Skeletal muscle tissue (tissue), 4 donors: ENCODE data around the gene DSCAM. TPM values are rescaled to one million over a fixed set of nuclear protein-coding genes. Genes with fewer than 3 reads are reported as not detected.

Experiments
- H3K27ac ChIP-seq: one replicate; pipeline ENCODE4 v1.7.0; 2013; ENCODE audit warnings: mild to moderate bottlenecking, low read depth, low read length, inconsistent platforms
- H3K27me3 ChIP-seq, 3 donors: one replicate each; pipeline ENCODE4 v1.7.0; 2013; ENCODE audit warnings: low read length in 3 of 3; ENCODE audit not compliant: control insufficient read depth in 3 of 3, insufficient read depth in 3 of 3
- H3K36me3 ChIP-seq, 3 donors: one replicate each; pipeline ENCODE4 v1.7.0; 2013; ENCODE audit warnings: low read length in 3 of 3; ENCODE audit not compliant: control insufficient read depth in 3 of 3, insufficient read depth in 3 of 3
- H3K4me1 ChIP-seq, 3 donors: one replicate each; pipeline ENCODE4 v1.7.0; 2013; ENCODE audit warnings: low read length in 3 of 3, mild to moderate bottlenecking in 3 of 3; ENCODE audit not compliant: control insufficient read depth in 3 of 3, insufficient read depth in 3 of 3
- H3K4me3 ChIP-seq, 3 donors: one replicate each; pipeline ENCODE4 v1.7.0; 2013; ENCODE audit warnings: low read length in 3 of 3
- H3K9ac ChIP-seq, 3 donors: one replicate each; pipeline ENCODE4 v1.7.0; 2013; ENCODE audit warnings: low read length in 3 of 3, mild to moderate bottlenecking in 3 of 3, moderate library complexity in 2 of 3, low read depth in 1 of 3
- H3K9me3 ChIP-seq, 3 donors: one replicate each; pipeline ENCODE4 v1.7.0; 2013; ENCODE audit warnings: low read length in 3 of 3; ENCODE audit not compliant: control insufficient read depth in 3 of 3
- total RNA-seq: library from RNA; depleted of rRNA; stranded (reverse); fragments of >200 nt; gene quantifications from one replicate; pipeline ENCODE4 v1.2.3, GENCODE V29; 2014
- donor health status: Osteomylitis.

DSCAM gene
- total RNA-seq, 1 donor from 2014 or later: 0.52 TPM

DNA sequence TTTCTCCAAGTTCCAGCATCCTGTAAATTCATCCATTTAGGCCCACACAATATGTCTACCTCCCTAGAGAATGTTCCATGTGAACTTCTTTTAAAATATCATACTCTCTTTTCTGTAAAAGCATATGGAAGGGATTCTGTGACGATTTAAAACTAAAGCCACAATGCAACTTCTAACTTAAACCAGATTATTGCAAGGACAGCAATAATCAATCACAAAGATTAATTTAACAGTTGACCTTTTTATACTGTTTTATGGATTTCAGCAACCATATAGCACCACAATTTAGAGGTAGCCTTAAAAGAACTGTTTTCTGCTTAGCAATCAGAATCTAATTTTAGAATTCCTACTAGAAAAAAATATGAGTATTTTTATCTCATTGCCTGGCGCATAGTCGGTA, 58.3 kb downstream of the DSCAM start:
- Histone ChIP-seq H3K4me3 (no peak overlapping the region), H3K27me3 (no peaks in the 10 kb centered on the region), H3K27ac (no peak overlapping the region), H3K9ac (no peak overlapping the region), H3K9me3 (peaks cover 0 to 2% (median 0%) of the 10 kb centered on the region in 3 donors), H3K4me1 (no peaks in the 10 kb centered on the region), H3K36me3 (no peaks in the 10 kb centered on the region)

DNA sequence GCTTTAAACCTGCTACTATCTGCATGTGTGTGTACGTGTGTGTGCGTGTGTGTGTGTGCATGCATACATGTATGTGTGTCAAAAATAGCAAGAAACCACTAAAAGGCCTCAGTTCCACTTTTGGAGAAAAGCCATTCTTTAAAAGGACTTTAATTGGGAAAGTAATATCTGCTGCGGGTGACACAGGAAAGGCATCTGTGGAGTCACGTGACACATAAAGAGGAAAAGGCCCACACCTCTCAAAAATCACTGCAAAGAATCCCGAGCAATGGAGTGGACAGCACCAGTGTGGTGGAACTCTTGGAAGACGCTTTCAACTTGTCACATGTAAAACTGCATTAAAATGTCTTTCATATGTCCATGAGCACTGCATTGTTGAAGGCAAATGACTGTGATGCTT, 63.6 kb downstream of the DSCAM start:
- peaks cover 0 to 2% (median 0%) of the 10 kb centered on the region in 3 donors for H3K9me3 ChIP-seq
- no peak overlapping the region for H3K9ac ChIP-seq
- H3K36me3 ChIP-seq: no peaks in the 10 kb centered on the region
- no peak overlapping the region for H3K4me3 ChIP-seq
- no peaks in the 10 kb centered on the region for H3K27me3 ChIP-seq
- H3K4me1 ChIP-seq: no peaks in the 10 kb centered on the region
- no peak overlapping the region for H3K27ac ChIP-seq

DNA sequence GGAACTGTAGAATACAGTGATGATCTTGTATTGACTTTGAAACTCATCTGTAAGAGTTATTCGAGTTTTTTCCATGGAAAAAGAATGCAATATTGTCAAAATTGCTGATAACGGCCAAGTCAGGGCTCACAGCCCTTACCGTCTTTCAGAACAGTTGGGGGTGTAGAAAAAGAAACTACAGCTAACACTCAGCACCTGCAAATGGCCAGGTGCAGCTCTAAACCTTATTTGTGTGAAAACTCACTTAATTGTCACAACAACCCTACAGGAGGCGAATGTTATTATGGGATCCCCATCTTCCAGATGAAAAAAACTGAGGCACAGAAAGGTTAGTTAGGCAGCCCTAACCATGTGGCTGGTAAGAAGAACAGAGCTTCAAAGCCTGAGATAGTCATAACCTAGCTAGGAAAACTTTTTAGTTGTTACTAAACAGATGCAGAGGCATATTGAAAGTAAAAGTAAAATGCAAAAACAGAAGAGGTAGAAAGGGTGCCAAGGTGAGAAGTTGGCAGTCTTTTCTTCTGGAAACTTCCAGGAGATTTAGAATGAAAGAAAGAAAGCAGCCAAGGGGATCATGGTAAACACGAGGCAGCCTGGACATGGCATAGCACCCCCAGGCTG, 76.4 kb downstream of the DSCAM start:
- H3K9me3 ChIP-seq: no peaks in the 10 kb centered on the region
- H3K4me3 ChIP-seq: no peak overlapping the region
- peaks cover 0 to 5% (median 3%) of the 10 kb centered on the region in 3 donors for H3K27me3 ChIP-seq
- H3K4me1 ChIP-seq: no peaks in the 10 kb centered on the region
- no peak overlapping the region for H3K9ac ChIP-seq
- no peak overlapping the region for H3K27ac ChIP-seq
- H3K36me3 ChIP-seq: no peaks in the 10 kb centered on the region

DNA sequence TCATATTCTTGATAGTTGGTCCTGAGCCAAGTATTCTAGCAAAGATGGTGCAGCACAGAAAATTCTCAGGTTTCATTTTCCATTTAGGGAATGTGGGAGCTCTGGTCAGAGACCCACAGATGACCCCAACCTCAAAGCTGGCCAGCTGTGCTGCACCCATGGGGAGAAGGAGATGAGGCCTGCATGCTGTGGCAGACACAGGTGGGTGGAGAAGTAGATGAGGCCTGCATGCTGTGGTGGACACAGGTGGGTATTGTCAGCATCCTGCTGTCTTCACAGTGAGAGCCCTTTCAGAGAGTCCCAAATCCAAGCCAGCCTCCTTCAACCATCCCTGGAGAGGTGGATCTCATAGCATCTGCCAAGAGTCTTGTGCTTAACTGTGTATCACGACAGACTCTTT, 77.7 kb downstream of the DSCAM start:
- H3K4me3 ChIP-seq: no peak overlapping the region
- H3K9ac ChIP-seq: no peak overlapping the region
- H3K4me1 ChIP-seq: no peaks in the 10 kb centered on the region
- no peaks in the 10 kb centered on the region for H3K36me3 ChIP-seq
- no peaks in the 10 kb centered on the region for H3K9me3 ChIP-seq
- no peak overlapping the region for H3K27ac ChIP-seq
- peaks cover 0 to 6% (median 3%) of the 10 kb centered on the region in 3 donors for H3K27me3 ChIP-seq

DNA sequence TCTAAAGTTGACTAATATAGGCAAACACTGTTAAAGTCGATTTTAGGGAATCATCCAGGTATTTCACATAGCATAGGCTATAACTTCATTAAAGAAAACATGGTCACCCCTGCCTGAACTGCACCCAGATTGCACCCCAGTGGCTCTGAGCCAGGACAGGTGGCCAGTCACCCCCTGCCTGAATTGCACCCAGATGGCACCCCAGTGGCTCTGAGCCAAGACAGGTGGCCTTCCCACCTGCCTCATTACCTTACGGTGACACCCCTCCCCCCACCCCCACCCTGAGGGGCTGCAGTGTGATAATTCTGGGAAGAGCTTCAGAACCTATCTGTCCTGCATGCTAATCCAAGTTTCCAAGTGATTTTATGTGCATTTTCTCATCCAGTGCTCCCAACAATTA, 78.9 kb downstream of the DSCAM start:
- H3K27ac ChIP-seq: no peak overlapping the region

DNA sequence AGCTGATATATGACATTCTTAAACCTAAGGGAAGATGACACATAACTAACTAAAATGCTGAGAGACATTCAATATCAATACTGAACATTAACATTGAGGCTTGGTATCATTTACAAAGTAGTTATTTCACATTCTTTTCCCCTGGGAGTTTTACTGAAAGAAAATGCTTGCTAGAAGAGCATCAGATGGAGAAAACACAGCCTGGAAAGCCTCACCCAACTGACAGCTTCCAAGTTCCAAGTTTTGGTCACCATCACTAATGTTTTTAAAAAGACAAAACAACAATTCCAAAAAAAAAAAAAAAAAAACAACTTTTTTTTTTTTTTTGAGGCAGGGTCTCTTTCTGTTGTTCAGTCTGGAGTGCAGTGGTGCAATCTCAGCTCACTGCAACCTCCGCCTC, 80.6 kb downstream of the DSCAM start:
- Histone ChIP-seq H3K9me3 (no peaks in the 10 kb centered on the region), H3K9ac (no peak overlapping the region), H3K27ac (no peak overlapping the region)

More for the DNA sequence above, 78.9 kb downstream of the DSCAM start:
- no peak overlapping the region for H3K4me3 ChIP-seq
- no peaks in the 10 kb centered on the region for H3K36me3 ChIP-seq
- H3K9ac ChIP-seq: no peak overlapping the region
- H3K27me3 ChIP-seq: peaks cover 0 to 4% (median 3%) of the 10 kb centered on the region in 3 donors
- H3K4me1 ChIP-seq: no peaks in the 10 kb centered on the region
- H3K9me3 ChIP-seq: no peaks in the 10 kb centered on the region

DNA sequence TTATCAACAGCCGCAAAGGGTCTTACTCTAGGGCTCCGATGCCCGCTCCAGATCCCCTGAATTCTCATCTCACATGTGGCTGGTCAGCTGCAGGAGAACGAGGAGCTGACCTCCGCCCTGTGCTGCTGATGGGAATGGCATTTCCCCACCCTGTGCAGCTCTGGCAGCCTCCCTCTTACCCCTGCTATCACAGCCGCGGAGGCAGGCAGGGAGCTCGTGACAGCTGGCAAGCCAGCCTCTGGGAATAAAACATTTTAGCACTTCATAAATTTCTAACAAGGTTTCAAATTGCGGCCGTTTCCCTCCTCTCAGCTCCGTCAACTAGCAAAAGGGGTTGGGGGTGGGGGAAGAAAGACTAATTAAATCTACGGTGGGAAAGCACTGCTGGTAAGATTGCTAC, 81.1 kb downstream of the DSCAM start:
- H3K9ac ChIP-seq: no peak overlapping the region
- H3K4me1 ChIP-seq: no peaks in the 10 kb centered on the region
- H3K36me3 ChIP-seq: no peaks in the 10 kb centered on the region
- H3K27ac ChIP-seq: no peak overlapping the region
- H3K27me3 ChIP-seq: peaks cover 0 to 4% (median 3%) of the 10 kb centered on the region in 3 donors
- no peak overlapping the region for H3K4me3 ChIP-seq
- no peaks in the 10 kb centered on the region for H3K9me3 ChIP-seq

More for the DNA sequence above, 80.6 kb downstream of the DSCAM start:
- no peaks in the 10 kb centered on the region for H3K36me3 ChIP-seq
- H3K4me1 ChIP-seq: no peaks in the 10 kb centered on the region
- no peak overlapping the region for H3K4me3 ChIP-seq
- H3K27me3 ChIP-seq: peaks cover 0 to 4% (median 3%) of the 10 kb centered on the region in 3 donors

DNA sequence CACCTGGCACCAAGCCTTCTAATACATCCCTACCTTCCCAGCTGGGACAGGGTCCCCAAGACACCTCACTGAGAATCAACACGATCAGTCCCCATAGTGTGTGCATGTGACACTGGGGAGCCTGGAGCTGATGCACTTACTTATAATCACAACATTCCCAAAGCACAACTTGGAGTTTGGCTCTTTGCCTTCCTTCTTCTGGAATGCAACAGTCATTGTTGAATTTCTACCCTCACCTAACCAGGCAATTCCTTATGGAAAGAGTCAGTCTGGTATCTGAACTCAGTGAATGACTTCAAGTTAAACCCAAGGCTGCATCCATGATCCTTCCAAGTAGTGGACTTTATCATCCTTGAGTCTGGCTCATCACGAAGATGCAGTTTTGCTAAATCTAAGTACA, 86.1 kb downstream of the DSCAM start:
- no peak overlapping the region for H3K27ac ChIP-seq
- no peaks in the 10 kb centered on the region for H3K9me3 ChIP-seq
- H3K4me1 ChIP-seq: no peaks in the 10 kb centered on the region
- H3K9ac ChIP-seq: no peak overlapping the region
- no peaks in the 10 kb centered on the region for H3K36me3 ChIP-seq
- H3K27me3 ChIP-seq: peaks cover 0 to 4% (median 0%) of the 10 kb centered on the region in 3 donors
- no peak overlapping the region for H3K4me3 ChIP-seq

DNA sequence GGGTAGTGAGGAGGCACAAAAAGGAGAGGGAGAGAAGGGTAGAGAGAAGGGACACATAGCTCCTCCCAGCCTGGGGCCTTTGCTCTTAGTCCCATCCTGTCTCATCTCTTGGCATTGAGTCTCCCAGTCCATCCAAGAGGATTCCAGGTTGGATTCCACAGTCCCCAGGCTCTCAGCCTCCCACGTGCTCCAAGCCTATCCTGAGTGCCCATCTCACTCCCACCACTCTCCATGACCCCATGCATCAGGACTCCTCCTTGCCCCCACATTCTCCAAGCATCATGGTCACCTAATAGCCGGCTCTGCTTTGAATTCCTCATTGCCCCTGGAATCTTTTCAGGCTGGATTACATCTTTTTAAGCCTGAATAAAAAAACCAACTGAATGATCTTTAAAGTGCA, 87.9 kb downstream of the DSCAM start:
- no peak overlapping the region for H3K4me3 ChIP-seq
- H3K9me3 ChIP-seq: no peaks in the 10 kb centered on the region
- H3K36me3 ChIP-seq: no peaks in the 10 kb centered on the region
- H3K27me3 ChIP-seq: no peaks in the 10 kb centered on the region
- no peaks in the 10 kb centered on the region for H3K4me1 ChIP-seq
- H3K27ac ChIP-seq: no peak overlapping the region
- H3K9ac ChIP-seq: no peak overlapping the region

DNA sequence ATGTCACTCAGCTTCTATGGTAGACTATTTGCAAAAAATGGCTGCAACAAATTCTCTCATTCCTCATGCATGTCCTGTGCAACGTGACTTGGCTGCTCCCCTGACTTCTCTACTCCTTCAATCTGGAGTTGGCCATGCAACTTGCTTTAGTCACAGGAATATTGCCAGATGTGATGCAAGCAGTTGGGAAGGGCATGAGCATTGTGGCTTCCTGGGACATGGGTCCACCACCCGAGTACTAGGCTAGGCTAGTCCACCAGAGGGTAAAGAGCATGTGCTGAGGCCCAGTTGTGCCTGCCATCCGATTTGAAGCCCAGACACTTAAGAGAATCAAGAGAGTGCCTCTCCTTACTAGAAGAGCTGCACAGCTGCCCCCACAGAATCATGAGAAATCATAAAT, 89.6 kb downstream of the DSCAM start:
- Histone ChIP-seq H3K27ac (no peak overlapping the region), H3K27me3 (no peaks in the 10 kb centered on the region), H3K4me1 (no peaks in the 10 kb centered on the region), H3K36me3 (no peaks in the 10 kb centered on the region), H3K4me3 (no peak overlapping the region), H3K9ac (no peak overlapping the region), H3K9me3 (no peaks in the 10 kb centered on the region)
